Right lobe of liver (tissue), 4 donors: ENCODE results near the gene MYT1.

ENCODE experiments used
- POLR2A ChIP-seq: fragments of 450-650 bp; IDR thresholded peaks from one replicate; pipeline ENCODE4 v1.6.1; 2017; ENCODE audit warnings: antibody characterized with exemption, mild to moderate bottlenecking
- TF ChIP-seq, protein P1 (sequence below), 4 donors: fragments of 200-600 bp in 3 of 4; fragments of 450-650 bp in 1 of 4; IDR thresholded peaks; one replicate each; pipeline versions ENCODE4 v1.5.1 to v1.8.0; 2016 to 2022; ENCODE audit warnings: antibody characterized with exemption in 4 of 4, mild to moderate bottlenecking in 2 of 4
- donor health status: DM: no; HTN: no; CAD: no.
- donor health status: DM: no; HTN: no; CAD: no.
- donor health status: DM: no; HTN: yes; CAD: no.

DNA sequence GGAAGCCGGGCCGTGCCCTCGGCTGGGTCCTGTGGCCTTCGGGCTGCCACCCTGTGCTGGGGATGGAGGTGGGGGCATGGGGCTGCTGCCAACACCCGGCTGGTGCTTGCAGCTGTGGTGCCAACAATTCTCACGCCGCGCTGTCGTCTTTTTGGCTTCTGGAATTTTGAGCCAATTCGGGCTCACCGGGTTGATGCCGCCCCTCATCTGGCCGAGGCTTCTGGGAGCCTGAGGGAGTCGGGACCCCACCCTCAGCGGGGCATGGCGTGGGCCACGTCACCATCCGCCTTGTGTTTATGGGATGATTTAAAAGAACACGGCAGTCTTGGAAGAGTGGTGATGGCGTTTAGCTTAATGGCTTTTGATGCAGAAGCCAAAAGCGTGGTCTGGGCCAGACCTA lies 48.2 kb upstream of the MYT1 start:
- TF ChIP-seq POLR2A, result no peak
- TF ChIP-seq, protein P1, sequence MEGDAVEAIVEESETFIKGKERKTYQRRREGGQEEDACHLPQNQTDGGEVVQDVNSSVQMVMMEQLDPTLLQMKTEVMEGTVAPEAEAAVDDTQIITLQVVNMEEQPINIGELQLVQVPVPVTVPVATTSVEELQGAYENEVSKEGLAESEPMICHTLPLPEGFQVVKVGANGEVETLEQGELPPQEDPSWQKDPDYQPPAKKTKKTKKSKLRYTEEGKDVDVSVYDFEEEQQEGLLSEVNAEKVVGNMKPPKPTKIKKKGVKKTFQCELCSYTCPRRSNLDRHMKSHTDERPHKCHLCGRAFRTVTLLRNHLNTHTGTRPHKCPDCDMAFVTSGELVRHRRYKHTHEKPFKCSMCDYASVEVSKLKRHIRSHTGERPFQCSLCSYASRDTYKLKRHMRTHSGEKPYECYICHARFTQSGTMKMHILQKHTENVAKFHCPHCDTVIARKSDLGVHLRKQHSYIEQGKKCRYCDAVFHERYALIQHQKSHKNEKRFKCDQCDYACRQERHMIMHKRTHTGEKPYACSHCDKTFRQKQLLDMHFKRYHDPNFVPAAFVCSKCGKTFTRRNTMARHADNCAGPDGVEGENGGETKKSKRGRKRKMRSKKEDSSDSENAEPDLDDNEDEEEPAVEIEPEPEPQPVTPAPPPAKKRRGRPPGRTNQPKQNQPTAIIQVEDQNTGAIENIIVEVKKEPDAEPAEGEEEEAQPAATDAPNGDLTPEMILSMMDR (IDR thresholded peaks at IDR 0.05), result no peak
